HCT116 (cell line): ENCODE data around the gene C21orf91. TPM values are rescaled to one million over a fixed set of nuclear protein-coding genes. Genes with fewer than 3 reads are reported as not detected.

ENCODE experiments used
- ATAC-seq: fragments of 200-7000 bp; cut with Tn5 transposase; 2 replicates; pipeline ENCODE4 v1.9.1; 2020; ENCODE audit warnings: mild to moderate bottlenecking, moderate library complexity
- BruUV-seq: library from RNA; stranded (reverse); fragments of 400-500 nt; replicated peaks from 2 replicates; lab custom pipeline; 2021; lab: Mats Ljungman, UMichigan
- CTCF ChIA-PET: fragments of 300-600 bp; sonication (Branson Sonifier 250); formaldehyde crosslinking; loops from one replicate; lab custom pipeline; 2021; ENCODE audit warnings: antibody characterized with exemption; lab: Charles Lee
- POLR2A ChIA-PET: fragments of 300-600, 350-600 bp; sonication (Branson Sonifier 250); formaldehyde crosslinking; loops from one replicate; lab custom pipeline; 2021; ENCODE audit warnings: antibody characterized with exemption; lab: Charles Lee
- RAD21 ChIA-PET, 2 experiments: fragments of 300-600 bp; sonication (Branson Sonifier 250); formaldehyde crosslinking; loops; one replicate each; lab custom pipeline; 2023; ENCODE audit warnings: low total read pairs in 2 of 2; ENCODE audit not compliant: uncharacterized antibody in 2 of 2, unreplicated experiment in 2 of 2, low non-redundant PET in 1 of 2; lab: Charles Lee
- DNase-seq: peaks from one replicate; pipeline ENCODE4 v3.0.0-alpha.2; 2010; ENCODE audit warnings: low read depth, low spot score
- H2AFZ ChIP-seq: fragments of 200-600 bp; shearing (Covaris generic), sonication (generic); 2 replicates; pipeline ENCODE4 v1.6.1; 2017; ENCODE audit warnings: low read depth, mixed run types, mixed read lengths, antibody characterized with exemption, low read length; ENCODE audit not compliant: poor library complexity, severe bottlenecking
- H3K27ac ChIP-seq: 2 replicates; pipeline ENCODE4 v1.5.1; 2012; ENCODE audit warnings: low read depth, low read length
- H3K27me3 ChIP-seq: fragments of 200-600 bp; sonication (generic); 2 replicates; pipeline ENCODE4 v1.6.1; 2016; ENCODE audit warnings: mixed run types, low read length, mixed read lengths; ENCODE audit not compliant: insufficient read depth
- H3K36me3 ChIP-seq, 2 experiments: fragments of 200-500 bp in 1 of 2; fragments of 200-600 bp in 1 of 2; sonication (Bioruptor generic) in 1 of 2; sonication (generic) in 1 of 2; 2 replicates each; pipeline versions ENCODE4 v1.5.1 to v1.6.1; 2014 to 2016; ENCODE audit warnings: low read length in 2 of 2, inconsistent platforms in 1 of 2, mixed read lengths in 1 of 2, mixed run types in 1 of 2; ENCODE audit not compliant: insufficient read depth in 2 of 2, control insufficient read depth in 1 of 2
- H3K4me1 ChIP-seq, 2 experiments: fragments of 200-600 bp in 1 of 2; sonication (generic) in 1 of 2; 2 replicates each; pipeline versions ENCODE4 v1.5.1 to v1.6.1; 2012 to 2017; ENCODE audit warnings: low read length in 2 of 2, inconsistent platforms in 1 of 2, mild to moderate bottlenecking in 1 of 2, mixed read lengths in 1 of 2, mixed run types in 1 of 2, moderate library complexity in 1 of 2; ENCODE audit not compliant: insufficient read depth in 2 of 2, control insufficient read depth in 1 of 2
- H3K4me2 ChIP-seq: fragments of 200-600 bp; sonication (generic); 2 replicates; pipeline ENCODE4 v1.6.1; 2017; ENCODE audit warnings: mixed run types, low read length, mixed read lengths
- H3K4me3 ChIP-seq, 2 experiments: fragments of 200-600 bp in 1 of 2; sonication (generic) in 1 of 2; replicated peaks in 1 of 2; 2 replicates each; pipeline ENCODE4 v1.5.1; 2011 to 2016; ENCODE audit warnings: low read length in 2 of 2, control low read depth in 1 of 2, low read depth in 1 of 2, mild to moderate bottlenecking in 1 of 2, mixed read lengths in 1 of 2, mixed run types in 1 of 2
- H3K79me2 ChIP-seq: fragments of 200-600 bp; sonication (generic); 2 replicates; pipeline ENCODE4 v1.6.1; 2017; ENCODE audit warnings: mild to moderate bottlenecking, mixed run types, low read length, moderate library complexity, mixed read lengths; ENCODE audit not compliant: insufficient read depth
- H3K9ac ChIP-seq: fragments of 200-600 bp; sonication (generic); 2 replicates; pipeline ENCODE4 v1.6.1; 2016; ENCODE audit warnings: low read length, mixed read lengths
- H3K9me2 ChIP-seq: fragments of 200-600 bp; sonication (generic), shearing (Covaris generic); 2 replicates; pipeline ENCODE4 v1.6.1; 2017; ENCODE audit warnings: mixed run types, mild to moderate bottlenecking, moderate library complexity; ENCODE audit not compliant: insufficient read depth
- H3K9me3 ChIP-seq, 2 experiments: fragments of 200-500 bp in 1 of 2; fragments of 200-600 bp in 1 of 2; sonication (Bioruptor generic) in 1 of 2; sonication (generic) in 1 of 2; 2 replicates each; pipeline ENCODE4 v1.6.1; 2014 to 2017; ENCODE audit warnings: low read length in 2 of 2, mixed read lengths in 2 of 2, inconsistent platforms in 1 of 2, low read depth in 1 of 2, mild to moderate bottlenecking in 1 of 2, mixed run types in 1 of 2, moderate library complexity in 1 of 2; ENCODE audit not compliant: control insufficient read depth in 1 of 2, insufficient read depth in 1 of 2
- H4K20me1 ChIP-seq: fragments of 200-600 bp; sonication (generic), shearing (Covaris generic); 2 replicates; pipeline ENCODE4 v1.6.1; 2017; ENCODE audit warnings: mixed run types, mild to moderate bottlenecking, moderate library complexity; ENCODE audit not compliant: insufficient read depth
- ATF3 ChIP-seq: IDR thresholded peaks from 2 replicates; pipeline ENCODE4 v1.6.1; 2012
- CEBPB ChIP-seq: IDR thresholded peaks from 2 replicates; pipeline ENCODE4 v1.6.1; 2012; ENCODE audit warnings: low read depth
- CTCF ChIP-seq, 3 experiments: fragments of 200-600 bp in 1 of 3; sonication (generic) in 1 of 3; IDR thresholded peaks in 2 of 3; conservative IDR thresholded peaks in 1 of 3; 2 replicates each; pipeline ENCODE4 v1.5.1; 2012 to 2017; ENCODE audit warnings: low read depth in 2 of 3, low read length in 2 of 3, antibody characterized with exemption in 1 of 3, borderline replicate concordance in 1 of 3, control low read depth in 1 of 3, mild to moderate bottlenecking in 1 of 3, mixed read lengths in 1 of 3, mixed run types in 1 of 3, moderate library complexity in 1 of 3; ENCODE audit not compliant: insufficient read depth in 1 of 3
- EGR1 ChIP-seq: IDR thresholded peaks from 2 replicates; pipeline ENCODE4 v1.6.1; 2012; ENCODE audit warnings: low read depth
- EZH2 ChIP-seq: fragments of 200-600 bp; sonication (generic); IDR thresholded peaks from 2 replicates; pipeline ENCODE4 v1.6.1; 2017; ENCODE audit warnings: antibody characterized with exemption, mixed run types
- REST ChIP-seq: IDR thresholded peaks from 2 replicates; pipeline ENCODE4 v1.6.1; 2012; ENCODE audit warnings: low read depth
- ZNF274 ChIP-seq: fragments of 200-500 bp; sonication (Bioruptor generic); IDR thresholded peaks from 2 replicates; pipeline ENCODE4 v1.6.1; 2014; ENCODE audit warnings: mild to moderate bottlenecking, low read depth, low read length, inconsistent platforms
- intact Hi-C: fragments of 100-400 bp; cut with micrococcal nuclease; formaldehyde crosslinking; loops from 2 replicates; pipeline ENCODE4 v1.10.0; 2022
- total RNA-seq: library from RNA; stranded (reverse); gene quantifications from one replicate; pipeline ENCODE4 v1.2.1, GENCODE V29; 2021; ENCODE audit not compliant: unreplicated experiment

C21orf91 gene
- total RNA-seq, 1 experiment from 2014 or later: 17.7 TPM

- TF ChIP-seq REST (no peak), EGR1 (no peak)
These were observed 4.7 kb upstream of the C21orf91 start (continued) for GRCh38 chr21:17823846-17824245.

- no peaks in the 10 kb centered on the region for H3K9me2 ChIP-seq
- TF ChIP-seq ATF3 (no peak), ZNF274 (no peak), CTCF (IDR thresholded peaks at IDR 0.05 in 2 of 3, conservative IDR thresholded peaks at IDR 0.05 in 1 of 3; ENCODE audit: borderline replicate concordance in 1 of 3, insufficient read depth in 1 of 3, low read depth in 2 of 3, low read length in 2 of 3) (no peak), EZH2 (no peak), CEBPB (no peak)
- TF ChIP-seq, all 23 proteins: peak for 0
- ChIA-PET RAD21 (no interaction called here), POLR2A (no interaction called here), CTCF (no interaction called here)
- no peak overlapping the region for H3K27ac ChIP-seq
- H3K9ac ChIP-seq: no peak overlapping the region
- no peak overlapping the region for H3K4me2 ChIP-seq
- intact Hi-C loops: no loop called here
- H4K20me1 ChIP-seq: no peaks in the 10 kb centered on the region
- DNase-seq (no peak), ATAC-seq (no peak)
- no TSS peak for BruUV-seq
- H3K4me3 ChIP-seq: no peak overlapping the region
- no peaks in the 10 kb centered on the region for H3K36me3 ChIP-seq
- peaks cover 14% of the 10 kb centered on the region for H3K79me2 ChIP-seq
- no peaks in the 10 kb centered on the region for H3K9me3 ChIP-seq
- H3K27me3 ChIP-seq: no peaks in the 10 kb centered on the region
- peaks cover 6 to 19% of the 10 kb centered on the region in 2 experiments; a peak in 3 of 4 replicates for H3K4me1 ChIP-seq
- H2AFZ ChIP-seq: no peak overlapping the region
These were observed 2.0 kb upstream of the C21orf91 start for GRCh38 chr21:17821121-17821520.
